Measurements from ENCODE around the gene ZNF394.
"Not testable (repeated sequence)": the region's sequence is repeated elsewhere in the genome, so short reads cannot be mapped to it uniquely, and the experiment has no call there.

Gene ZNF394

DNA sequence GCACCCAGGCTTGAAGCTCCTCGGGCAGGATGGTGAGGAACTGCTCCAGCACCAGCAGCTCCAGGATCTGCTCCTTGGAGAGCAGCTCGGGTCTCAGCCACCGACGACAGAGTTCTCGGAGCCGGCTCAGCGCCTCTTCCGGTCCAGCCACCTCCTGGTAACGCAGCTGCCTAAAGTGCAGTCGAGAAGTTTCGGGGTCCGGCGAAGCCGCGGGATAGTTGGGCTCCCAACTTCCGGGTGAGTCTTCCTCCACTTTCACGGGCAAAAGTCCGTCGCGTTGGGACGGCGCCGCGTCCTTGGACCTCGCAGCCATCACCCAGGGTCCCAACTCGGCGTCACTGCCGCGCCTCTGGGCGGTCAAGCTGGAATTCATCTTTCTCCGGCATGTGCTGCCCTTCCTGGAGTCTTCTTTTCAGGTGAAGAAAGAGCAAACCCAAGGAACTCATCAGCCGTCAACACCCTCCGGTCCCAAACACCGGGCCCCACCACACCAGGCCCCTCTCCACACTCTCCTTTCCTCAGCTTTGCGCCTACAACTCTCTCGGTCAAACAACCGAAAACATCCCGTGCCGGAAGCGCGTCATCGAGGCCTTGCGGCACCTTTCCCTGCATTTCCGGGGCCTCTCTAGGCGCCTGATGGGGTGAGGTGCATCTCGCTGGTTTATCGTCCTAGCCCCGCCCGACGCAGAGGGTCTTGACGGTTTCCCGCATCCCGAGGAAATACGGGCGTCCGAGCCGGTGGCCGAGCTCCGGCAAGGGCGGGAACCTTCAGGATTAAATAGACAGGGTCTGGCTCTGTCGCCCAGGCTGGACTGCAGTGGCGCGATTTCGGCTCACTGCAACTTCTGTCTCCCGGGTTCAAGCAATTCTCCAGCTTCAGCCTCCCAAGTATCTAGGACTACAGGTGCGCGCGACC, at the start of gene ZNF394:
TSS of gene ZNF394 (minus strand) at position 561 of the 916 bp plus-strand sequence. CDS start at position 373, 188 bp downstream.
- DNase-seq, result peak; percentile 91

DNA sequence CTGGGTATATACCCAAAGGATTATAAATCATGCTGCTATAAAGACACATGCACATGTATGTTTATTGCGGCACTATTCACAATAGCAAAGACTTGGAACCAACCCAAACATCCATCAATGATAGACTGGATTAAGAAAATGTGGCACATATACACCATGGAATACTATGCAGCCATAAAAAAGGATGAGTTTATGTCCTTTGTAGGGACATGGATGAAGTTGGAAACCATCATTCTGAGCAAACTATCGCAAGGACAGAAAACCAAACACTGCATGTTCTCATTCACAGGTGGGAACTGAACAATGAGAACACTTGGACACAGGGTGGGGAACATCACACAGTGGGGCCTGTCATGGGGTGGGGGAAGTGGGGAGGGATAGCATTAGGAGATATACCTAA, 49.5 kb upstream of the ZNF394 start:
- DNase-seq, result not testable (repeated sequence)

GRCh38 chr7:99545308-99545707, 45.2 kb upstream of the ZNF394 start:
- DNase-seq, result not testable (repeated sequence)

DNA sequence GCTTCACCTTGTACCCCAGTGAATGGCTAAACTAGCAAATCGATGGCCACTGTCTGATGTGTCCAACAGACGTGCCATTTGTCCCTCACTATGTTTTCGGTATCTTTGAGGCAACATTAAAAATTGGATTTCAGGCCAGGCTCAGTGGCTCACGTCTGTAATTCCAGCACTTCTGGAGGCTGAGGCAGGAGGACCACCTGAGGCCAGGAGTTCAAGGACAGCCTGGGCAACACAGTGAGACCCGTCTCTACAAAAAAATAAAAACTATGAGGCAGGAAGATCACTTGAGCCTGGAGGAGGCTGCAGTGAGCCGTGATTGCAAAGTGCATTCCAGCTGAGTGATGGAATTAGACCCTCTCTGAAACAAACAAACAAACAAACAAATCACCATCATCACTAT, 43.8 kb upstream of the ZNF394 start:
- no peak for DNase-seq

DNA sequence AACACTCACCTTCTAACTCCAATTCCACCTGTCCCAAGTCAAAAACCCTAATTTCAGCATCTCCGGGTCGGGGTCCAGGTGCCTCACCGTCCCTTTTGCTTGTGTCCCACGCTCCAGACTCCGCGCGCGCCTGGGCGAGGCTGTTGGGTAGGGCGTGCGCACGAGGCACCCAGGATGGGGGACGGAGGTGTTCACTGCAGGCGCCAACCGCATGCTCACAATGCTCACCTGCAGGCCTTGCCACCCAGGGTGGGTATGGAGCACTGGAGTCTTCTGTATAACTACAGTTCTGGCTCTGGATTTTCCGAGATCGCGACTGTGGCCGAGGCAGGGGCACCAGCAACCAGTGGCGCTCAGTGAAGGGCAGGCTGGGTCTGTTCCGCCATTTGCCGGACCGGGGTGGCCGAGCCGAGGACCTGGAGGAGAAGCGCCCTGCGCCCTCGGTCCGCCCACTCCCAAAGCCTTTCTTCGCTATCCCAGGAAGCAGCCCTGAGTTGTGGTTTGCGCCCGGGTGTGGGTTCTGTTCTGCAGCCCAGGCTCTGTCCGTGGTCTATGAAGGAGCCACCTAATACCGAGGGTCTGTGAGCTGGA, 43.1 kb upstream of the ZNF394 start:
- DNase-seq, result no peak

- no peak for DNase-seq
Observed at GRCh38 chr7:99541212-99541611, 41.1 kb upstream of the ZNF394 start.

GRCh38 chr7:99540542-99540941, 40.5 kb upstream of the ZNF394 start:
- DNase-seq, result no peak

GRCh38 chr7:99539213-99539811, 39.2 kb upstream of the ZNF394 start:
- no peak for DNase-seq

GRCh38 chr7:99535667-99536066, 35.6 kb upstream of the ZNF394 start:
- DNase-seq, result no peak

DNA sequence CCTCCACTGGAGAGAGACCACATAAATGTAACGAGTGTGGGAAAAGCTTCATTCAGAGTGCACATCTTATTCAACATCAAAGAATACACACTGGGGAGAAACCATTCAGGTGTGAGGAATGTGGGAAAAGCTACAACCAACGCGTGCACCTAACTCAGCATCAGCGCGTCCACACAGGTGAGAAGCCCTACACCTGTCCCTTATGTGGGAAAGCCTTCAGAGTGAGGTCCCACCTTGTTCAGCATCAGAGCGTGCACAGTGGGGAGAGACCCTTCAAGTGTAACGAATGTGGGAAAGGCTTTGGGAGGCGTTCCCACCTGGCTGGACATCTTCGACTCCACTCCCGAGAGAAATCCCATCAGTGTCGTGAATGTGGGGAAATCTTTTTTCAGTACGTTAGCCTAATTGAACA, 31.3 kb upstream of the ZNF394 start:
- DNase-seq, result no peak

DNA sequence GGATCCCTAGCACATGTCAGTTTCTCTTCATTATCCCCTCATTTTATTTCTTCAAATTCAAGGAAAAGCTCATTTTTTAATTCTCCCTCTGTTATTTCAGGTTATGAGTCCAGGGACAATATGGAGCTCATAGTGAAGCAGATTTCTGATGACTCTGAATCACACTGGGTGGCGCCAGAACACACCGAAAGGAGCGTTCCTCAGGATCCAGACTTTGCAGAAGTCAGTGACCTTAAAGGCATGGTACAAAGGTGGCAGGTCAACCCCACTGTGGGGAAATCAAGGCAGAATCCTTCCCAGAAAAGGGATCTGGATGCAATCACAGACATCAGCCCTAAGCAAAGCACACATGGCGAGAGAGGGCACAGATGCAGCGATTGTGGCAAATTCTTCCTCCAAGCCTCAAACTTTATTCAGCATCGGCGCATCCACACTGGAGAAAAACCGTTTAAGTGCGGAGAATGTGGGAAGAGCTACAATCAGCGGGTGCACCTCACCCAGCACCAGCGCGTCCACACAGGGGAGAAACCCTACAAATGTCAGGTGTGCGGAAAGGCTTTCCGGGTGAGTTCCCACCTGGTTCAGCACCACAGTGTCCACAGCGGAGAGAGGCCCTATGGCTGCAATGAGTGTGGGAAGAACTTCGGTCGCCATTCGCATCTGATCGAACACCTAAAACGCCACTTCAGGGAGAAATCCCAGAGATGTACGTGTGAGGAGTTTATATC, 25.8 kb upstream of the ZNF394 start:
- DNase-seq, result peak; percentile 12

DNA sequence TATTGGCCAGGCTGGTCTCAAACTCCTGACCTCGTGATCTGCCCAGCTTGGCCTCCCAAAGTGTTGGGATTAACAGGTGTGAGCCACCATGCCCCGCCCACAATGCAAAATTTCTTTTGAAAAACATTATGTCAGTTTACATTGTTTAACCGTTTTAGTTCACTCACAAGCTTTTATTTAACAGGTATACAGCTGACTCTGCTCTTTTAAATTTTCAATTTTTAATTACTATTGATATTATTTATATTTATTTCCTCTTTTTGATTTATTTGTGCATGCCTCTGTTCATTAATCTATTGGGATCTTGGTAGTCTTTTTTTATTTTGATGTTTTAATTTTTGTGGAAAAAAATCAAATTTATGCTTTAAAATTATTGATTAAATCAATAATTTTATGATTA, 21.3 kb upstream of the ZNF394 start:
- no peak for DNase-seq

DNA sequence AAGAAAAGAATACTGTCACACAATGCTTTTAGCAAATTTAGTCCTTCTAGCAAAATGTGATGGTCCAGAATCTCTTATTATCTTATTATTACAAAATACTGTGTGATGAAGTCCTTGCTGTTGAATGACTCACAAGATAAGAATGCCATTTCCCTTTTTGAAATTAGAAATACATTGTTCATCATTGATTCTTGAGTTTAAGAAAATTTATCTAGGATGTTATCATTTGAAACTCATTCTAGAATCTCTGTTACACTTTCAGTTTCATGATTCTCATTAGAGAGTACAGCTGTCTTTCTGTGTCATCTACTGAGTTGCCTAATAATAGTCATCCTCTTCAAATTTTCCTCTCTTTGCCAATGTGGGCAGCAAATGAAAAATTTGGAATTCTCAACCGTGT, 14.0 kb upstream of the ZNF394 start:
- no peak for DNase-seq

- no peak for DNase-seq
Observed at GRCh38 chr7:99505324-99505662, 5.2 kb upstream of the ZNF394 start.

GRCh38 chr7:99504603-99505323, 4.7 kb upstream of the ZNF394 start, which contains the start of gene ZKSCAN5:
ZKSCAN5 (plus strand) TSS chr7:99504662; CDS start chr7:99506045, 1,383 bp downstream.
- peak; percentile 97 for DNase-seq

- no peak for DNase-seq
Observed at GRCh38 chr7:99504281-99504602, 4.2 kb upstream of the ZNF394 start.

DNA sequence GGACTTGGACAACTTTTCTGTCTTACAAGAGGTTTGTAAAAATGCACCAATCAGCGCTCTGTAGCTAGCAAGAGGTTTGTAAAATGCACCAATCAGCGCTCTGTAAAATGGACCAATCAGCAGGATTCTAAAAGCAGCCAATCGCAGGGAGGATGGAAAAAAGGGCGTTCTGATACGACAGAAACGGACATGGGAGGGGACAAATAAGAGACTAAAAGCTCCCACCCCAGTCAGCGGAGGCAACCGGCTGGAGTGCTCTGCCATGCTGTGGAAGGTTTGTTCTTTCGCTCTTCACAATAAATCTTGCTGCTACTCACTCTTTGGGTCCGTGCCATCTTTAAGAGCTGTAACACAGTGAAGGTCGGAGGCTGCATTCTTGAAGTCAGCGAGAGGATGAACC, 1.2 kb upstream of the ZNF394 start:
- DNase-seq, result peak; percentile 25

DNA sequence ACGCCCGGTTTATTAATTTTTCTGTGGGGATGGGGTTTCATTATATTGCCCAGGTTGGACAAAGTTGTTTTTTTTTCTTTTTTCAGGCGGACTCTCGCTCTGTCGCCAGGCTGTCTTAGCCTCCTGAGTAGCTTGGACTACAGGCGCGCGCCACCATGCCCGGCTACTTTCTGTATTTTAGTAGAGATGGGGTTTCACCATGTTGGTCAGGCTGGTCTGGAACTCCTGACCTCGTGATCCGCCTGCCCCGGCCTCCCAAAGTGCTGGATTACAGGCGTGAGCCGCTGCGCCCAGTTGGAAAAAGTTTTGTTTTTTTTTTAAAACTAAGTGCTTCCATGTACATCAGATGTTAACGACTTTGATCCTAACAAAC, 542 bp upstream of the ZNF394 start:
- DNase-seq, result no peak

GRCh38 chr7:99499371-99499720, 735 bp downstream of the ZNF394 start:
- peak; percentile 62 for DNase-seq

DNA sequence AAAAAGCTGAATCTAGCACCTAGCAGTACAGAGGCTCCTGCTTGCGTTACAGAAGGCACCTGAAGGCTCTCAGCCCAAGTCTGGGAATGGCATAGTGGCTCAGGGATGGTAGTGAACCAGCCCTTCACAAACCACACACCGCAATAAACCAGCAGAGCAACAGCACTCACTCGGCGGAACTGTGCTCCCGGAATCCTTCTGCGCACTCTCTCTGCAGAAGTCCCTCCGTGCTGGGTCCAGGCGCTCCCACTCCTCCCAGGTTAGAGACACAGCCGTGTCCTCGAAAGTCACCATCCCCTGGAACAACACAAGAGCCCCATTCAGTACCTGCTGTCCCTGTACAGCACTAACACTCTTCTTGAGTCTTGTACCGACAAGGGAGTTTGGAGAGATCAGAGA, 1.5 kb downstream of the ZNF394 start:
- no peak for DNase-seq

DNA sequence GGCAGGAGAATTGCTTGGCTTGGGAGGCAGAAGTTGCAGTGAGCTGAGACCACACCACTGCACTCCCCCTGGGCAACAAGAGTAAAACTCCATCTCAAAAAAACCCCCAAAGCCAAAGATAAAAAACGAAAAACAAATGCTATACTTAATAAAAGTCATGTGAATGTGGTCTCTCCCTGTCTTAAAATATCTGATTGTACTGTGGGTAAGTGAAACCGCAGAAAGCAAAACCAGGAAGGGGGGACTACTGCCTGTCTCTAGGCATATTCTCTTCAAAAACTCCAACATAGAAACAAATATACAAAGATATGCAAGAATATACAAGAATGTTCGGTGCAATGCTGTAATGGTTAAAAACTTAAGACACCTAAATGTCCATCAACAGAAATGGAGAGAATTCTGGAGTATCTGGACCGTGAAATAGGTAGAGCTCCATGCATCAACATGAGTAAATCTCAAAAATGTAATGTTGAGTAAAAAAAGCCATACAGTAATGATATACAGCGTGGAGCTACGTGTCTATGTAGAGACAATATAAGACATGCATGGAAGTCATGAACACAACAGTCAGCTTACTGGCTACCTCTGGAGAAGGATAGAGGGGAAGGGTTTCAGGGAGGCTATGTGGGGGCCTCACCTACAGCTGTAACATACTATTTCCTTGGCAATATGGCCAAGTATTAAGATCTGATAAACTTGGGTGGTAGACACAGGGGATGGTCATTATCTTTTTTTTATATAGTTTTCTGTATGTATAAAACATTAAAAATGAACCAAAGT, 2.1 kb downstream of the ZNF394 start:
- peak; percentile 43 for DNase-seq

- DNase-seq, result no peak
Observed at GRCh38 chr7:99493823-99494222, 6.3 kb downstream of the ZNF394 start.

Data from CD4-positive, alpha-beta T cell treated with Interleukin-17A for 1 hour (primary cell).